RWPE2 (cell line): ENCODE data around the gene OR52R1.

Experiments
- ATAC-seq: fragments of 200-7000 bp; cut with Tn5 transposase; 3 replicates; pipeline ENCODE4 v1.9.1; 2021; ENCODE audit warnings: low read depth
- DNase-seq: peaks from one replicate; pipeline ENCODE4 v3.0.0-alpha.2; 2020; ENCODE audit warnings: low spot score
- H3K27ac ChIP-seq: fragments of 450-650 bp; 2 replicates; pipeline ENCODE4 v1.5.1; 2017; ENCODE audit warnings: mild to moderate bottlenecking; ENCODE audit not compliant: poor library complexity, severe bottlenecking
- H3K27me3 ChIP-seq: fragments of 250-450 bp; sonication (Bioruptor Pico); 2 replicates; pipeline ENCODE4 v1.5.1; 2021; ENCODE audit warnings: mild to moderate bottlenecking, moderate library complexity; ENCODE audit not compliant: insufficient read depth, poor library complexity, severe bottlenecking
- H3K36me3 ChIP-seq: fragments of 250-450 bp; sonication (Bioruptor Pico); 2 replicates; pipeline ENCODE4 v1.5.1; 2020; ENCODE audit warnings: low read depth, mild to moderate bottlenecking, moderate library complexity
- H3K4me1 ChIP-seq: fragments of 250-450 bp; sonication (Bioruptor Pico); 2 replicates; pipeline ENCODE4 v1.5.1; 2021; ENCODE audit warnings: mild to moderate bottlenecking, moderate library complexity; ENCODE audit not compliant: insufficient read depth, poor library complexity, severe bottlenecking
- H3K4me3 ChIP-seq: fragments of 250-450 bp; sonication (Bioruptor Pico); 2 replicates; pipeline ENCODE4 v1.5.1; 2021; ENCODE audit warnings: mild to moderate bottlenecking, moderate library complexity; ENCODE audit not compliant: severe bottlenecking
- H3K9me3 ChIP-seq: fragments of 250-450 bp; sonication (Bioruptor Pico); 2 replicates; pipeline ENCODE4 v1.5.1; 2021; ENCODE audit warnings: mild to moderate bottlenecking, moderate library complexity; ENCODE audit not compliant: severe bottlenecking
- CTCF ChIP-seq: fragments of 450-650 bp; IDR thresholded peaks from one replicate; pipeline ENCODE4 v1.5.1; 2017; ENCODE audit warnings: mild to moderate bottlenecking, moderate library complexity; ENCODE audit not compliant: poor library complexity, severe bottlenecking

OR52R1 gene

GRCh38 chr11:4804280-4804679 is at the start of gene OR52R1:
Gene OR52R1, minus strand, starts transcription at chr11:4804380. Its CDS starts 0 bp downstream, at chr11:4804380.
- Histone ChIP-seq H3K4me3 (no peak within 1 kb of the TSS), H3K27ac (no peak within 1 kb of the TSS), H3K9me3 (no peaks in the 10 kb centered on the region), H3K36me3 (no peaks in the 10 kb centered on the region), H3K27me3 (no peaks in the 10 kb centered on the region), H3K4me1 (no peaks in the 10 kb centered on the region)
- no peak for TF ChIP-seq CTCF
- ATAC-seq (no peak), DNase-seq (no peak)

GRCh38 chr11:4851033-4851432 is 46.9 kb upstream of the OR52R1 start:
- TF ChIP-seq CTCF, result no peak
- Histone ChIP-seq H3K9me3 (no peaks in the 10 kb centered on the region), H3K27me3 (no peaks in the 10 kb centered on the region), H3K27ac (no peak overlapping the region), H3K4me3 (no peak overlapping the region), H3K36me3 (no peaks in the 10 kb centered on the region), H3K4me1 (no peaks in the 10 kb centered on the region)
- no peak for ATAC-seq
- DNase-seq, result no peak

- H3K4me3 ChIP-seq, result no peak within 1 kb of the TSS
- no peak within 1 kb of the TSS for H3K27ac ChIP-seq
- no peak for TF ChIP-seq CTCF
- DNase-seq (no peak), ATAC-seq (no peak)
- no peaks in the 10 kb centered on the region for H3K4me1 ChIP-seq
- no peaks in the 10 kb centered on the region for H3K36me3 ChIP-seq
- no peaks in the 10 kb centered on the region for H3K9me3 ChIP-seq
- H3K27me3 ChIP-seq, result no peaks in the 10 kb centered on the region
Observed at GRCh38 chr11:4848908-4849532, 44.8 kb upstream of the OR52R1 start, which contains the start of gene OR51S1. Gene OR51S1, minus strand, starts transcription at chr11:4849208. Its CDS starts 0 bp downstream, at chr11:4849208.

- H3K36me3 ChIP-seq, result no peaks in the 10 kb centered on the region
- no peaks in the 10 kb centered on the region for H3K9me3 ChIP-seq
- DNase-seq (no peak), ATAC-seq (no peak)
- H3K27ac ChIP-seq, result no peak overlapping the region
- H3K4me1 ChIP-seq, result no peaks in the 10 kb centered on the region
- H3K4me3 ChIP-seq, result no peak overlapping the region
- no peaks in the 10 kb centered on the region for H3K27me3 ChIP-seq
- no peak for TF ChIP-seq CTCF
Observed at GRCh38 chr11:4839851-4840549, 35.8 kb upstream of the OR52R1 start.

- Histone ChIP-seq H3K27me3 (no peaks in the 10 kb centered on the region), H3K4me1 (no peaks in the 10 kb centered on the region), H3K36me3 (no peaks in the 10 kb centered on the region), H3K9me3 (no peaks in the 10 kb centered on the region), H3K4me3 (no peak overlapping the region), H3K27ac (no peak overlapping the region)
- no peak for ATAC-seq
- DNase-seq, result no peak
- no peak for TF ChIP-seq CTCF
Observed at GRCh38 chr11:4830909-4831308, 26.7 kb upstream of the OR52R1 start.
